Neural cell (in vitro differentiated cells): ENCODE measurements around the gene LHFPL6. TPM values are rescaled to one million over a fixed set of nuclear protein-coding genes. Genes with fewer than 3 reads are reported as not detected.

Experiments used
- H2AFZ ChIP-seq: fragments of 200-600, 300-800 bp; sonication (generic), shearing (Covaris generic); 2 replicates; pipeline ENCODE4 v1.6.0; 2014; ENCODE audit warnings: low read depth, mild to moderate bottlenecking, antibody characterized with exemption, low read length, moderate library complexity
- H3F3A ChIP-seq: fragments of 200-600 bp; shearing (Covaris generic); 2 replicates; pipeline ENCODE4 v1.6.1; 2016; ENCODE audit warnings: mild to moderate bottlenecking, moderate library complexity, mixed read lengths, antibody characterized with exemption, low read length; ENCODE audit not compliant: insufficient read depth, poor library complexity, severe bottlenecking
- H3K27ac ChIP-seq: fragments of 200-600, 300-800 bp; sonication (generic), shearing (Covaris generic); 2 replicates; pipeline ENCODE4 v1.5.1; 2014; ENCODE audit warnings: mild to moderate bottlenecking, low read length, moderate library complexity
- H3K27me3 ChIP-seq: fragments of 300-800, 200-600 bp; sonication (generic), shearing (Covaris generic); 2 replicates; pipeline ENCODE4 v1.6.0; 2014; ENCODE audit warnings: mild to moderate bottlenecking, low read depth, low read length, moderate library complexity; ENCODE audit not compliant: insufficient read depth
- H3K36me3 ChIP-seq: fragments of 300-800, 200-600 bp; sonication (generic), shearing (Covaris generic); 2 replicates; pipeline ENCODE4 v1.5.1; 2014; ENCODE audit warnings: mild to moderate bottlenecking, antibody characterized with exemption, low read length, moderate library complexity; ENCODE audit not compliant: insufficient read depth
- H3K4me2 ChIP-seq: fragments of 300-800, 200-600 bp; sonication (generic), shearing (Covaris generic); 2 replicates; pipeline ENCODE4 v1.6.0; 2014; ENCODE audit warnings: mild to moderate bottlenecking, low read length
- H3K4me3 ChIP-seq: fragments of 300-800, 200-600 bp; sonication (generic), shearing (Covaris generic); 2 replicates; pipeline ENCODE4 v1.5.1; 2014; ENCODE audit warnings: mild to moderate bottlenecking, low read length, moderate library complexity
- H3K79me2 ChIP-seq: fragments of 200-600 bp; shearing (Covaris generic); replicated peaks from 2 replicates; pipeline ENCODE4 v1.6.0; 2014; ENCODE audit warnings: mild to moderate bottlenecking, low read length, moderate library complexity; ENCODE audit not compliant: insufficient read depth
- H3K9ac ChIP-seq: fragments of 300-800, 200-600 bp; sonication (generic), shearing (Covaris generic); 2 replicates; pipeline ENCODE4 v1.6.1; 2016; ENCODE audit warnings: mild to moderate bottlenecking, low read length, mixed read lengths
- H3K9me2 ChIP-seq: fragments of 200-600 bp; shearing (Covaris generic); 2 replicates; pipeline ENCODE4 v1.6.1; 2016; ENCODE audit warnings: mild to moderate bottlenecking, low read length, mixed read lengths; ENCODE audit not compliant: insufficient read depth
- H3K9me3 ChIP-seq: fragments of 200-600, 300-800 bp; sonication (generic), shearing (Covaris generic); 2 replicates; pipeline ENCODE4 v1.6.1; 2016; ENCODE audit warnings: mild to moderate bottlenecking, mixed run types, low read length, moderate library complexity, mixed read lengths
- H4K20me1 ChIP-seq: fragments of 200-600 bp; shearing (Covaris generic); 2 replicates; pipeline ENCODE4 v1.6.1; 2016; ENCODE audit warnings: mild to moderate bottlenecking, mixed run types; ENCODE audit not compliant: insufficient read depth
- CTCF ChIP-seq: fragments of 450-650 bp; IDR thresholded peaks from 2 replicates; pipeline ENCODE4 v1.5.1; 2014; ENCODE audit warnings: antibody characterized with exemption, mild to moderate bottlenecking, moderate library complexity; ENCODE audit not compliant: poor library complexity, severe bottlenecking
- EP300 ChIP-seq: fragments of 450-650 bp; conservative IDR thresholded peaks from 2 replicates; pipeline ENCODE4 v1.6.1; 2014; ENCODE audit warnings: antibody characterized with exemption, mild to moderate bottlenecking, moderate library complexity; ENCODE audit not compliant: poor library complexity, severe bottlenecking
- MXI1 ChIP-seq: fragments of 450-650 bp; conservative IDR thresholded peaks from 2 replicates; pipeline ENCODE4 v1.6.1; 2014; ENCODE audit warnings: antibody characterized with exemption, mild to moderate bottlenecking; ENCODE audit not compliant: poor library complexity, severe bottlenecking
- POLR2AphosphoS5 ChIP-seq: IDR thresholded peaks from 2 replicates; pipeline ENCODE4 v1.6.1; 2012
- RAD21 ChIP-seq: fragments of 450-650 bp; conservative IDR thresholded peaks from 2 replicates; pipeline ENCODE4 v1.6.1; 2014; ENCODE audit warnings: antibody characterized with exemption, mild to moderate bottlenecking, moderate library complexity
- REST ChIP-seq: IDR thresholded peaks from 2 replicates; pipeline ENCODE4 v1.6.1; 2012; ENCODE audit warnings: borderline replicate concordance
- SMC3 ChIP-seq: fragments of 450-650 bp; conservative IDR thresholded peaks from 2 replicates; pipeline ENCODE4 v1.6.1; 2014; ENCODE audit warnings: antibody characterized with exemption, mild to moderate bottlenecking, moderate library complexity; ENCODE audit not compliant: poor library complexity
- TAF1 ChIP-seq: IDR thresholded peaks from 2 replicates; pipeline ENCODE4 v1.6.1; 2012; ENCODE audit warnings: low read depth
- polyA plus RNA-seq: library from polyadenylated mRNA; depleted of rRNA; stranded (reverse); fragments of >200 nt; gene quantifications from 2 replicates; pipeline ENCODE4 v1.2.3, GENCODE V29; 2014

Gene LHFPL6
- polyA plus RNA-seq, 1 donor from 2014 or later, result 36.3 TPM

- Histone ChIP-seq H3K27ac (no peak overlapping the region), H2AFZ (no peak overlapping the region), H3K27me3 (no peaks in the 10 kb centered on the region), H3F3A (no peaks in the 10 kb centered on the region), H4K20me1 (no peaks in the 10 kb centered on the region), H3K9ac (no peak overlapping the region), H3K79me2 (no peaks in the 10 kb centered on the region), H3K36me3 (no peaks in the 10 kb centered on the region), H3K4me2 (no peak overlapping the region), H3K9me3 (no peaks in the 10 kb centered on the region), H3K4me3 (no peak overlapping the region), H3K9me2 (no peaks in the 10 kb centered on the region)
- TF ChIP-seq POLR2AphosphoS5, result no peak
- no peak for TF ChIP-seq EP300
- TF ChIP-seq RAD21, result no peak
- TF ChIP-seq MXI1, result no peak
- TF ChIP-seq REST, result no peak
- no peak for TF ChIP-seq TAF1
- TF ChIP-seq SMC3, result no peak
Measured at GRCh38 chr13:39414339-39414738, 188.7 kb downstream of the LHFPL6 start.

GRCh38 chr13:39411511-39411910 is 191.5 kb downstream of the LHFPL6 start:
- H2AFZ ChIP-seq, result no peak overlapping the region
- no peaks in the 10 kb centered on the region for H3K9me3 ChIP-seq
- H3F3A ChIP-seq, result no peaks in the 10 kb centered on the region
- no peaks in the 10 kb centered on the region for H3K79me2 ChIP-seq
- H3K36me3 ChIP-seq, result no peaks in the 10 kb centered on the region
- H3K27me3 ChIP-seq, result no peaks in the 10 kb centered on the region
- no peak overlapping the region for H3K4me2 ChIP-seq
- no peak overlapping the region for H3K27ac ChIP-seq
- TF ChIP-seq CTCF (no peak), TAF1 (no peak), EP300 (no peak), RAD21 (no peak), REST (no peak), MXI1 (no peak)
- H3K9ac ChIP-seq, result no peak overlapping the region
- no peak overlapping the region for H3K4me3 ChIP-seq
- no peaks in the 10 kb centered on the region for H4K20me1 ChIP-seq
- H3K9me2 ChIP-seq, result no peaks in the 10 kb centered on the region
